Activated naive CD8-positive, alpha-beta T cell treated with anti-CD3 and anti-CD28 coated beads, Interleukin-2, amount 10 ng/mL, durations not matched to agents 7 days and 5 days (primary cell): ENCODE measurements around the gene TMEM258. TPM values are rescaled to one million over a fixed set of nuclear protein-coding genes. Genes with fewer than 3 reads are reported as not detected.
A peak's percentile ranks its signal among the peaks of the same experiment; 100 is the strongest.

Source experiments
- ATAC-seq: fragments of 150-1000 bp; cut with Tn5 transposase; one replicate; pipeline ENCODE4 v1.10.0; 2021; ENCODE audit warnings: low read depth, moderate library complexity
- POLR2A ChIA-PET: fragments of 350-600 bp; sonication (Branson Sonifier 250); formaldehyde crosslinking; loops from one replicate; lab custom pipeline; 2021; ENCODE audit warnings: antibody characterized with exemption; lab: Charles Lee
- DNase-seq: peaks from one replicate; pipeline ENCODE4 v3.0.0; 2021
- H3K27ac Mint-ChIP-seq: one replicate; pipeline ENCODE4 v1.8.0; 2022; ENCODE audit warnings: mild to moderate bottlenecking, mixed read lengths
- H3K27me3 Mint-ChIP-seq: one replicate; pipeline ENCODE4 v1.8.0; 2022; ENCODE audit warnings: mild to moderate bottlenecking, moderate library complexity, mixed read lengths
- H3K36me3 Mint-ChIP-seq: one replicate; pipeline ENCODE4 v1.8.0; 2021; ENCODE audit warnings: mild to moderate bottlenecking, mixed read lengths
- H3K4me1 Mint-ChIP-seq: one replicate; pipeline ENCODE4 v1.8.0; 2021; ENCODE audit warnings: mixed read lengths
- H3K4me3 Mint-ChIP-seq: one replicate; pipeline ENCODE4 v1.8.0; 2022; ENCODE audit warnings: mild to moderate bottlenecking, moderate library complexity, mixed read lengths
- H3K9me3 Mint-ChIP-seq: one replicate; pipeline ENCODE4 v1.8.0; 2021; ENCODE audit warnings: mixed read lengths
- total RNA-seq, 2 experiments: library from RNA; stranded (reverse); gene quantifications; one replicate each; pipeline ENCODE4 v1.2.3, GENCODE V29; 2021

TMEM258 gene
- total RNA-seq, 2 experiments from 2014 or later, result 127 to 140 TPM

DNA sequence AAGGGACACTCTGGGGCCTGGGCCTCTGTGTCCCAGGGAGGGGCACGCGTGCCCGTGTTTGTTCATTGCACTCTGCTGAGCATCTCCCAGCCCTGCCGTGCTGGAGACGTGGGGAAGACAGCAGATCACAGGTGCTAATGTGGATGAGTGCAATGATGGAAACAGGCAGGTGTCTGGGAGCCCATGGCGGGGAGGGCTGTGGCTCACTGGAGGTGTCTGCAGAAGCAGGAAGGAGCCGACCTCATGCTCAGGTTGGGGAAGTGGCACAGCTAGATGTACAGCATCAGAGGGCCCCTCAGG, 7.9 kb downstream of the TMEM258 start:
- Mint-ChIP-seq H3K36me3 (peaks cover 6% of the 10 kb centered on the region), H3K4me3 (no peak overlapping the region), H3K27me3 (no peaks in the 10 kb centered on the region), H3K4me1 (peaks cover 10% of the 10 kb centered on the region), H3K27ac (peak overlapping the region; percentile 37), H3K9me3 (no peaks in the 10 kb centered on the region)
- DNase-seq (no peak), ATAC-seq (no peak)
- POLR2A ChIA-PET, result interaction anchor here (1.1 to 1.2 kb wide), 2 partner anchors 8 to 31 kb away, joined by 3 to 5 read pairs; partner anchors contain the start of genes FEN1 and TMEM258

GRCh38 chr11:61783717-61784505, 8.5 kb downstream of the TMEM258 start:
- H3K27me3 Mint-ChIP-seq, result no peaks in the 10 kb centered on the region
- POLR2A ChIA-PET, result interaction anchor here (1.1 kb wide), 1 partner anchor 9 kb away, joined by 3 read pairs; the partner anchor contains the start of genes FEN1 and TMEM258
- peaks cover 2% of the 10 kb centered on the region for H3K36me3 Mint-ChIP-seq
- peak overlapping the region; percentile 25 for H3K27ac Mint-ChIP-seq
- no peaks in the 10 kb centered on the region for H3K9me3 Mint-ChIP-seq
- no peak for DNase-seq
- peaks cover 10% of the 10 kb centered on the region for H3K4me1 Mint-ChIP-seq
- ATAC-seq, result no peak
- no peak overlapping the region for H3K4me3 Mint-ChIP-seq

DNA sequence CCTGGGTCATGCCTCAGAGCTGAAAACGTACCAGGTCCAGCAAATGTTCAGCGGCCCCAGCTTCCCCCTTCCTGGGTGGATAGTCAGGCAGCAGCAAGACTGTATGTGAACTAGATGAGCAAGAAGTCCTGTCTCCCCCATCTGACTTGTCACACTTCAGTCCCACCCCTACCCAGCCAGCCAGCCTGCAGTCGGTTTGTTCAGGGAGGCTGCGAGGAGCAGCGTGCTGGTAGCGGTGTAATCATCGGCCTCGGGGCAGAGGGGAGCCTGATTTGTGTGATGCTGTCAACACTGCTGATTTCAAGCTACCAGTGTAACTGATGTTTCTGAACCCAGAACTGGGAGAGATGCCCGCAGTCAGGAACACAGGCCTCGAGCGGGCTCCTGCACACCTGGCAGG, 9.6 kb downstream of the TMEM258 start:
- Mint-ChIP-seq H3K27ac (no peak overlapping the region), H3K4me1 (peaks cover 5% of the 10 kb centered on the region), H3K4me3 (no peak overlapping the region), H3K36me3 (peaks cover 2% of the 10 kb centered on the region), H3K9me3 (no peaks in the 10 kb centered on the region), H3K27me3 (no peaks in the 10 kb centered on the region)
- no peak for DNase-seq
- ATAC-seq, result no peak
- POLR2A ChIA-PET, result interaction anchor here (1.3 kb wide), 1 partner anchor 10 kb away, joined by 10 read pairs; the partner anchor contains the start of genes FEN1 and TMEM258

DNA sequence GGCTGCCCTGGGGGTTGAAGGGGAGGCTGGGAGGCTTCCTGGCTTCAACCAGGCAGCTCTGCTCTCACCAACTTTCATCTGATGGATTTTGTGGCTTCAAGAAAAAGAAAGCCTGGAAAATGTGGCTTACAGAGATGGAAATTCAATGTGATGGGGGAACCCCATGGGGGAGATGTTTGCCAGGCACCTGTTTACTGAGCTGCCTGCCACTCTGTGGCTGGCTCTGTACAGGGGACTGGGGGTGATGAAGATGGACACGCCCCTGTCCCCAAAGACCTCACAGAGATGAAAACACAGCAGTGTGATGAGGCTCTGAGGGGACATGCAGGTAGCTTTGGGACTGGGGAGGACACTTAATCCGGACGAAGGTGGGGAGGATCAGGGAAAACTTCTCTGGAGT, 10.1 kb downstream of the TMEM258 start:
- Mint-ChIP-seq H3K36me3 (peaks cover 2% of the 10 kb centered on the region), H3K4me3 (no peak overlapping the region), H3K4me1 (peaks cover 5% of the 10 kb centered on the region), H3K27me3 (no peaks in the 10 kb centered on the region), H3K27ac (no peak overlapping the region), H3K9me3 (no peaks in the 10 kb centered on the region)
- DNase-seq (no peak), ATAC-seq (no peak)
- POLR2A ChIA-PET, result interaction anchor here (1.2 to 1.3 kb wide), 2 partner anchors 9 to 10 kb away, joined by 4 to 10 read pairs; partner anchors contain the start of genes FEN1 and TMEM258

GRCh38 chr11:61781585-61781984, 10.8 kb downstream of the TMEM258 start:
- H3K4me3 Mint-ChIP-seq, result no peak overlapping the region
- ATAC-seq (no peak), DNase-seq (no peak)
- no peak overlapping the region for H3K27ac Mint-ChIP-seq
- H3K36me3 Mint-ChIP-seq, result peaks cover 2% of the 10 kb centered on the region
- POLR2A ChIA-PET, result interaction anchor here (1.2 kb wide), 1 partner anchor 10 kb away, joined by 4 read pairs; no protein-coding TSS in a partner anchor
- H3K4me1 Mint-ChIP-seq, result peaks cover 8% of the 10 kb centered on the region
- H3K9me3 Mint-ChIP-seq, result no peaks in the 10 kb centered on the region
- H3K27me3 Mint-ChIP-seq, result no peaks in the 10 kb centered on the region

GRCh38 chr11:61780581-61781162, 11.7 kb downstream of the TMEM258 start:
- no peaks in the 10 kb centered on the region for H3K27me3 Mint-ChIP-seq
- no peaks in the 10 kb centered on the region for H3K9me3 Mint-ChIP-seq
- ATAC-seq (no peak), DNase-seq (no peak)
- H3K27ac Mint-ChIP-seq, result peak overlapping the region; percentile 43
- no peak overlapping the region for H3K4me3 Mint-ChIP-seq
- POLR2A ChIA-PET, result interaction anchor here (0.8 to 1.3 kb wide), 2 partner anchors 12 to 34 kb away, joined by 3 read pairs; partner anchors contain the start of gene FEN1
- H3K4me1 Mint-ChIP-seq, result peaks cover 8% of the 10 kb centered on the region
- peaks cover 2% of the 10 kb centered on the region for H3K36me3 Mint-ChIP-seq

- H3K9me3 Mint-ChIP-seq, result no peaks in the 10 kb centered on the region
- ATAC-seq (no peak), DNase-seq (no peak)
- no peaks in the 10 kb centered on the region for H3K27me3 Mint-ChIP-seq
- H3K4me1 Mint-ChIP-seq, result peaks cover 10% of the 10 kb centered on the region
- no peak overlapping the region for H3K4me3 Mint-ChIP-seq
- peaks cover under 1% of the 10 kb centered on the region for H3K36me3 Mint-ChIP-seq
- H3K27ac Mint-ChIP-seq, result peak overlapping the region; percentile 43
- POLR2A ChIA-PET, result interaction anchor here (1.3 kb wide), 1 partner anchor 35 kb away, joined by 3 read pairs; no protein-coding TSS in a partner anchor
Observed at GRCh38 chr11:61779666-61780525, 12.5 kb downstream of the TMEM258 start.

DNA sequence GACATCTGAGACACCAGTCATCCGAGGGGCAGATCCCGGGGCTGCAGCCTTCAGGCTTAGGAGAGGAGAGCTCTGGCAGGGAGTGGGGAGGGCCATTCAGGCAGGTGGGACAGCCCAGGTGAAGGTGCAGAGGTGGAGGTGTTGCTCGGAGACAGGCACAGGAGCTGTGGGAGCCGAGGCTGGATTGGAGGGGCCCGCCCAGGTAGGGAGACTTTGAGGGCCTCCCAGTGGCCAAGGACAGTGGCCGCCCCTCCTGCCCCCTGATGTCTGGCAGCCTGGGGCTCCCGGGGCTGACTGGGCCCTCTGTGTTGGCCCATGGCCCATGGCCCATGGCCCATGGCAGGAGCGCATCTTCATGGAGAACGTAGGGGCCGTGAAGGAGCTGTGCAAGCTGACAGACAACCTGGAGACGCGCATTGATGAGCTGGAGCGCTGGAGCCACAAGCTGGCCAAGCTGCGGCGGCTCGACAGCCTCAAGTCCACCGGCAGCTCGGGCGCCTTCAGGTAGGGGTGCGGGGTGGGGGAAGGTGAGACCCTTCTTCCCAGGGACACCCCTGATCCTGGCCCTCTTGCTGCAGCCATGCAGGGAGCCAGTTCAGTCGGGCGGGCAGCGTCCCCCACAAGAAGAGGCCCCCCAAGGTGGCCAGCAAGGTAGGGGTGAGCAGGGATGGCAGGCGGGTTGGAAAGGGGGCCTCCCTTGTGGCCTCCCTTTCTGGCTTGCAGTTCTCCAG, 13.3 kb downstream of the TMEM258 start:
- no peaks in the 10 kb centered on the region for H3K9me3 Mint-ChIP-seq
- peaks cover 10% of the 10 kb centered on the region for H3K4me1 Mint-ChIP-seq
- ATAC-seq (no peak), DNase-seq (no peak)
- no peak overlapping the region for H3K27ac Mint-ChIP-seq
- POLR2A ChIA-PET, result interaction anchor here (1.3 kb wide), 1 partner anchor 36 kb away, joined by 3 read pairs; no protein-coding TSS in a partner anchor
- no peaks in the 10 kb centered on the region for H3K27me3 Mint-ChIP-seq
- no peaks in the 10 kb centered on the region for H3K36me3 Mint-ChIP-seq
- H3K4me3 Mint-ChIP-seq, result no peak overlapping the region

GRCh38 chr11:61778357-61778886, 14.0 kb downstream of the TMEM258 start:
- peak overlapping the region; percentile 1 for H3K4me3 Mint-ChIP-seq
- no peak overlapping the region for H3K27ac Mint-ChIP-seq
- ATAC-seq (no peak), DNase-seq (no peak)
- peaks cover 10% of the 10 kb centered on the region for H3K4me1 Mint-ChIP-seq
- POLR2A ChIA-PET, result no interaction called here
- H3K9me3 Mint-ChIP-seq, result no peaks in the 10 kb centered on the region
- no peaks in the 10 kb centered on the region for H3K27me3 Mint-ChIP-seq
- H3K36me3 Mint-ChIP-seq, result no peaks in the 10 kb centered on the region

DNA sequence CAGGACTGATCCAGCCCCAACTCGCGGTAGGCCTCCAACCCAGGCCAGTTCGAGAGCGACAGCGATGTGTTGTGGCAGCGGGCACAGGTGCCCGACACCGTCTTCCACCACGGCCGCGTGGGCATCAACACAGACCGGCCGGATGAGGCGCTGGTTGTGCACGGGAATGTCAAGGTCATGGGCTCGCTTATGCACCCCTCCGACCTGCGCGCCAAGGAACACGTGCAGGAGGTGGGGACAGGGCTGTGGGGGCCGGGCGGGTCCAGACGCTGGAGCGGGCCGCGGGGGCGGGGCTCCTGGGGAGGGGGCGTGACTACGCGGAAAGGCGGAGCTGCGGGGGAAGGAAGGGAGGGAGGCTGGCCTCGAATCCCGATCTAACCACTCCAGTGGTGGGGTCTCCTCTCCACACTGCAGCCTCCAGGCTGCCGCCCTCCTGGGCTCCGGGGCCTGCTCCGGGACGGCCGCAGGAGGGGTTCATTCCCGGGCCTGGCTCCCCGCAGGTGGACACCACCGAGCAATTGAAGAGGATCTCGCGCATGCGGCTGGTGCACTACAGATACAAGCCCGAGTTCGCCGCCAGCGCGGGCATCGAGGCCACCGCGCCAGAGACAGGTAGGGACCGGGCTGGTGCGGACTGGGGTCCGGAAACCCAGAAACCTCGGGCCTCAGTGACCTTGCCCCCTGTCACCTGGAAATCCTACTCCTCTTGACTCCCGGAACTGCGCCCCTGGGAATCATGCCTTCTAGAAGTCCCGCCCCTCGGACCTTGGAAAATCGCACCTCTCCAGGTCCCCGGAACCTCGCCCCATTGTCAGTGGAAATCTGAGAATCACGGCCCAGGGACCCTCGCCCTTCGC, 14.9 kb downstream of the TMEM258 start:
- POLR2A ChIA-PET, result no interaction called here
- H3K27ac Mint-ChIP-seq, result no peak overlapping the region
- peak overlapping the region; percentile 40 for H3K4me3 Mint-ChIP-seq

DNA sequence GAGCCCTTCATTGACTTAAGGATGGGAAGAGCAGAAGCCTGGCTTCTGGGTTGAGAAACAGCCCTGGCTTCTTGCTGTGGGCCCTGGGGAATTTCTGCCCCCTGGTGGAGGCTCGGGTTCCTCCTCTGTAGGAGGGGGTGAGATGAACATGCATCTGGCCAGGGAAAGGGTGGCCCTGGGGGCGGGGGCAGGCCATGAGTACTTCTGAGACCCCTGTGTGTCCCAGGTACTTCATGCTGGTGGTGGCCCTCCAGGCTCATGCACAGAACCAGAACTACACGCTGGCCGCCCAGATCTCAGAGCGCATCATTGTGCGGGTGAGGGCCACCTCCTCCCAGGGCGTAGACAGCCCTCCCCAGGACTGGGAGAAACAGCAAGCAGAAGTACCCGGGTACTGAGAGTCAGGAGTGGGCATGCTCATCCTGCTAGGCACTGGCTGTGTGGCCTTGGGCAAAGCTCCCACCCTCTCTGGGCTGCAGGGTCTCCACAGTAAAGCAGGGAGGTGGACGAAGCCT, 15.8 kb downstream of the TMEM258 start:
- Mint-ChIP-seq H3K27ac (no peak overlapping the region), H3K4me3 (no peak overlapping the region), H3K4me1 (peaks cover 13% of the 10 kb centered on the region), H3K9me3 (no peaks in the 10 kb centered on the region), H3K27me3 (no peaks in the 10 kb centered on the region), H3K36me3 (no peaks in the 10 kb centered on the region)
- POLR2A ChIA-PET, result no interaction called here
- ATAC-seq (peak; percentile 64), DNase-seq (peak; percentile 77)

More for the DNA sequence above, 14.9 kb downstream of the TMEM258 start:
- DNase-seq, result peak; percentile 77
- no peaks in the 10 kb centered on the region for H3K27me3 Mint-ChIP-seq
- H3K4me1 Mint-ChIP-seq, result peaks cover 13% of the 10 kb centered on the region
- ATAC-seq, result peak; percentile 49
- H3K9me3 Mint-ChIP-seq, result no peaks in the 10 kb centered on the region
- no peaks in the 10 kb centered on the region for H3K36me3 Mint-ChIP-seq
